Adrenal gland (tissue), 5 donors: ENCODE data around the gene AHCYL1.

Experiments
- POLR2A ChIP-seq, 2 donors: fragments of 450-650 bp; IDR thresholded peaks; one replicate each; pipeline ENCODE4 v1.6.1; 2017; ENCODE audit warnings: antibody characterized with exemption in 2 of 2, mild to moderate bottlenecking in 2 of 2, moderate library complexity in 1 of 2
- TF ChIP-seq, protein P1 (sequence below), 6 experiments: fragments of 450-650 bp in 4 of 6; fragments of 200-600 bp in 2 of 6; sonication (generic) in 1 of 6; IDR thresholded peaks; 1 replicate in 5 of 6; 2 replicates in 1 of 6; pipeline versions ENCODE4 v1.5.1 to v1.8.0; 2016 to 2021; ENCODE audit warnings: antibody characterized with exemption in 6 of 6, mild to moderate bottlenecking in 2 of 6, moderate library complexity in 1 of 6
- donor health status: DM: no; HTN: no; CAD: no.

DNA sequence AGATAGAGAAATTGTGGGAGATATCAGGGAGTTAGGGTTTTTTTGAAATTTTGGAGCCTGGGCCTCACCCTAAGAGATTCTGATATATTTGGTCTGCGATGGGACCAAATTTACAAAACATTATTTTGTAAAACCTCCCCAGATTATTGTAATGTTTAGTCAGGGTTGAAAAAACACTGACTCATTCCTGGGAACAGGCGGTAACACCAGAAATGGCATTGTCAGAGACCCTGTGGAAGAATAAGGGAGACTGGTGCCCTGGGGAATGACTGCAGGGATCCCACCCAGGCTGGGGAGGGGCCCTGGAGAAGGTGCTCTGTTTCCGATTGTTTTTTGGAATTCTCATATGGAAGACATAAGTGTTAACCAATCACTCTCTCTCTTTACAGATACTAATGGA is 36.7 kb downstream of the AHCYL1 start:
- TF ChIP-seq, protein P1, sequence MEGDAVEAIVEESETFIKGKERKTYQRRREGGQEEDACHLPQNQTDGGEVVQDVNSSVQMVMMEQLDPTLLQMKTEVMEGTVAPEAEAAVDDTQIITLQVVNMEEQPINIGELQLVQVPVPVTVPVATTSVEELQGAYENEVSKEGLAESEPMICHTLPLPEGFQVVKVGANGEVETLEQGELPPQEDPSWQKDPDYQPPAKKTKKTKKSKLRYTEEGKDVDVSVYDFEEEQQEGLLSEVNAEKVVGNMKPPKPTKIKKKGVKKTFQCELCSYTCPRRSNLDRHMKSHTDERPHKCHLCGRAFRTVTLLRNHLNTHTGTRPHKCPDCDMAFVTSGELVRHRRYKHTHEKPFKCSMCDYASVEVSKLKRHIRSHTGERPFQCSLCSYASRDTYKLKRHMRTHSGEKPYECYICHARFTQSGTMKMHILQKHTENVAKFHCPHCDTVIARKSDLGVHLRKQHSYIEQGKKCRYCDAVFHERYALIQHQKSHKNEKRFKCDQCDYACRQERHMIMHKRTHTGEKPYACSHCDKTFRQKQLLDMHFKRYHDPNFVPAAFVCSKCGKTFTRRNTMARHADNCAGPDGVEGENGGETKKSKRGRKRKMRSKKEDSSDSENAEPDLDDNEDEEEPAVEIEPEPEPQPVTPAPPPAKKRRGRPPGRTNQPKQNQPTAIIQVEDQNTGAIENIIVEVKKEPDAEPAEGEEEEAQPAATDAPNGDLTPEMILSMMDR (IDR thresholded peaks at IDR 0.05) = no peak
- no peak for TF ChIP-seq POLR2A (IDR thresholded peaks at IDR 0.05)
